ENCODE results near the gene SLC35F1. TPM values are rescaled to one million over a fixed set of nuclear protein-coding genes. Genes with fewer than 3 reads are reported as not detected.

SLC35F1 gene
- total RNA-seq, 1 donor from 2014 or later = 0.30 TPM

GRCh38 chr6:118122161-118122725, 215.2 kb downstream of the SLC35F1 start:
- no peaks in the 10 kb centered on the region for H3K27me3 ChIP-seq (ENCODE audit: low read depth)
- no peaks in the 10 kb centered on the region for H3K36me3 ChIP-seq
- H3K27ac ChIP-seq = no peak overlapping the region
- no peak for TF ChIP-seq CTCF (IDR thresholded peaks at IDR 0.05)
- intact Hi-C loops (cut with DNase I) = no loop called here
- no peak overlapping the region for H3K4me3 ChIP-seq
- peaks cover 5% of the 10 kb centered on the region for H3K4me1 ChIP-seq
- DNase-seq = no peak
- ATAC-seq = no peak
- no peaks in the 10 kb centered on the region for H3K9me3 ChIP-seq

DNA sequence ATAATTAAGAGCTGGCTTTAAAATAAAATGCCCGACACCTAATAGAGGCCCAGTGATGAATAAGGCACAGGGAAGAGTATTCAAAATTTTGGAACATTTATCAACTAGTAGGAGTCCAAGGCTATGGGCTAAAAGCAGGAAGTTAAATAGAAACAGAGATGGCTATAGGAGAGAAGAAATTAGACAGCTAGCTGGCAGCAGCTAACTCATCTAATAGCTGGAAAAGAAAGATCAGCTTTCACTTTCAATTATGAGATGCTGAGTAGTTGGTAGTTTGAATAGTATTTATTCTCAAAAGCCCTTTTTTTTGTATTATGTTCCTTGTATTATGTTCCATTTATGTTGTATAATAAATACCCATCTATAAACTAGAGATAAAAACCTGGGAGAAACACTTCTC, 215.7 kb downstream of the SLC35F1 start:
- no peaks in the 10 kb centered on the region for H3K36me3 ChIP-seq
- no peak overlapping the region for H3K4me3 ChIP-seq
- H3K27me3 ChIP-seq (ENCODE audit: low read depth) = no peaks in the 10 kb centered on the region
- H3K27ac ChIP-seq = no peak overlapping the region
- H3K4me1 ChIP-seq = peaks cover 5% of the 10 kb centered on the region
- intact Hi-C loops (cut with DNase I) = no loop called here
- no peak for TF ChIP-seq CTCF (IDR thresholded peaks at IDR 0.05)
- ATAC-seq = no peak
- no peak for DNase-seq
- no peaks in the 10 kb centered on the region for H3K9me3 ChIP-seq

GRCh38 chr6:118123503-118124037, 216.5 kb downstream of the SLC35F1 start:
- H3K9me3 ChIP-seq = no peaks in the 10 kb centered on the region
- ATAC-seq (no peak), DNase-seq (no peak)
- no peaks in the 10 kb centered on the region for H3K27me3 ChIP-seq (ENCODE audit: low read depth)
- no peaks in the 10 kb centered on the region for H3K36me3 ChIP-seq
- no peak for TF ChIP-seq CTCF (IDR thresholded peaks at IDR 0.05)
- H3K27ac ChIP-seq = no peak overlapping the region
- intact Hi-C loops (cut with DNase I) = no loop called here
- H3K4me1 ChIP-seq = peaks cover 5% of the 10 kb centered on the region
- no peak overlapping the region for H3K4me3 ChIP-seq

GRCh38 chr6:118124851-118125250, 217.8 kb downstream of the SLC35F1 start:
- Histone ChIP-seq H3K4me3 (no peak overlapping the region), H3K36me3 (no peaks in the 10 kb centered on the region), H3K27ac (no peak overlapping the region), H3K27me3 (ENCODE audit: low read depth) (no peaks in the 10 kb centered on the region), H3K4me1 (peaks cover 5% of the 10 kb centered on the region), H3K9me3 (no peaks in the 10 kb centered on the region)
- TF ChIP-seq CTCF (IDR thresholded peaks at IDR 0.05) = no peak
- ATAC-seq (no peak), DNase-seq (no peak)
- intact Hi-C loops (cut with DNase I) = no loop called here

GRCh38 chr6:118128755-118129154, 221.7 kb downstream of the SLC35F1 start:
- H3K27me3 ChIP-seq (ENCODE audit: low read depth) = no peaks in the 10 kb centered on the region
- no peaks in the 10 kb centered on the region for H3K4me1 ChIP-seq
- DNase-seq (no peak), ATAC-seq (no peak)
- no peaks in the 10 kb centered on the region for H3K9me3 ChIP-seq
- TF ChIP-seq CTCF (IDR thresholded peaks at IDR 0.05) = no peak
- no peaks in the 10 kb centered on the region for H3K36me3 ChIP-seq
- H3K4me3 ChIP-seq = no peak overlapping the region
- intact Hi-C loops (cut with DNase I) = no loop called here
- H3K27ac ChIP-seq = no peak overlapping the region

Measured in lower lobe of right lung (tissue), 2 donors.